WERI-Rb-1 (cell line): ENCODE results near the gene GNB5.

ENCODE experiments used
- DNase-seq: peaks from one replicate; pipeline ENCODE4 v3.0.0-alpha.2; 2020
- H3K27ac ChIP-seq: fragments of 250-450 bp; sonication (Bioruptor Pico); 2 replicates; pipeline ENCODE4 v1.5.1; 2020; ENCODE audit warnings: mild to moderate bottlenecking, moderate library complexity
- H3K27me3 ChIP-seq: fragments of 250-450 bp; sonication (Bioruptor Pico); 2 replicates; pipeline ENCODE4 v1.5.1; 2021; ENCODE audit warnings: mild to moderate bottlenecking, low read depth, moderate library complexity; ENCODE audit not compliant: insufficient read depth, severe bottlenecking
- H3K36me3 ChIP-seq: fragments of 250-450 bp; sonication (Bioruptor Pico); 2 replicates; pipeline ENCODE4 v1.5.1; 2020; ENCODE audit warnings: mild to moderate bottlenecking, moderate library complexity
- H3K4me3 ChIP-seq: 2 replicates; pipeline ENCODE4 v1.5.1; 2011; ENCODE audit warnings: low read depth, mild to moderate bottlenecking, control low read depth, low read length
- H3K9me3 ChIP-seq: fragments of 250-450 bp; sonication (Bioruptor Pico); 2 replicates; pipeline ENCODE4 v1.5.1; 2021; ENCODE audit warnings: mild to moderate bottlenecking, moderate library complexity; ENCODE audit not compliant: severe bottlenecking
- TF ChIP-seq, protein P1 (sequence below): IDR thresholded peaks from 2 replicates; pipeline ENCODE4 v1.5.1; 2011; ENCODE audit warnings: low read depth, mild to moderate bottlenecking, control low read depth, inconsistent platforms, low read length

Gene GNB5

DNA sequence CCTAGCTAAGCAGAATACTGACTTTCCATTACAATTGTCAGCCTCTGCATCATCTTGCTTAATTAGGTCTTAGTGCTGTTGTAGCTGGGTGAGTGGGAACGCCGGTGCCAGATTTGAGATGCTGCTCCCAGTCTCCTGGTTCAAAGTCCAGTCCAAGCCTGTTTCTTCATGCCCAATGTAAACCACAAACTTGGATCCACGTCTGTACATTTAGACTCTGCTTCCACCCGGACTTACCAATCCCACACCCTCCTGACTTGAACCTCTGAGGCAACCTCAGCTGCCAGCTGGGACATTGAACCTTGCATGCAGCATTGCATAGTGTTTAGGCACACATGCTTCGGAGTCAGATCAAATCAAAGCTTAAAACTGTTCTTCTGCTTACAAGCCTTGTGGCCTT, 121.6 kb downstream of the GNB5 start:
- TF ChIP-seq, protein P1, sequence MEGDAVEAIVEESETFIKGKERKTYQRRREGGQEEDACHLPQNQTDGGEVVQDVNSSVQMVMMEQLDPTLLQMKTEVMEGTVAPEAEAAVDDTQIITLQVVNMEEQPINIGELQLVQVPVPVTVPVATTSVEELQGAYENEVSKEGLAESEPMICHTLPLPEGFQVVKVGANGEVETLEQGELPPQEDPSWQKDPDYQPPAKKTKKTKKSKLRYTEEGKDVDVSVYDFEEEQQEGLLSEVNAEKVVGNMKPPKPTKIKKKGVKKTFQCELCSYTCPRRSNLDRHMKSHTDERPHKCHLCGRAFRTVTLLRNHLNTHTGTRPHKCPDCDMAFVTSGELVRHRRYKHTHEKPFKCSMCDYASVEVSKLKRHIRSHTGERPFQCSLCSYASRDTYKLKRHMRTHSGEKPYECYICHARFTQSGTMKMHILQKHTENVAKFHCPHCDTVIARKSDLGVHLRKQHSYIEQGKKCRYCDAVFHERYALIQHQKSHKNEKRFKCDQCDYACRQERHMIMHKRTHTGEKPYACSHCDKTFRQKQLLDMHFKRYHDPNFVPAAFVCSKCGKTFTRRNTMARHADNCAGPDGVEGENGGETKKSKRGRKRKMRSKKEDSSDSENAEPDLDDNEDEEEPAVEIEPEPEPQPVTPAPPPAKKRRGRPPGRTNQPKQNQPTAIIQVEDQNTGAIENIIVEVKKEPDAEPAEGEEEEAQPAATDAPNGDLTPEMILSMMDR, result no peak
- Histone ChIP-seq H3K27me3 (no peaks in the 10 kb centered on the region), H3K9me3 (no peaks in the 10 kb centered on the region), H3K36me3 (no peaks in the 10 kb centered on the region), H3K4me3 (no peak overlapping the region), H3K27ac (no peak overlapping the region)
- no peak for DNase-seq

DNA sequence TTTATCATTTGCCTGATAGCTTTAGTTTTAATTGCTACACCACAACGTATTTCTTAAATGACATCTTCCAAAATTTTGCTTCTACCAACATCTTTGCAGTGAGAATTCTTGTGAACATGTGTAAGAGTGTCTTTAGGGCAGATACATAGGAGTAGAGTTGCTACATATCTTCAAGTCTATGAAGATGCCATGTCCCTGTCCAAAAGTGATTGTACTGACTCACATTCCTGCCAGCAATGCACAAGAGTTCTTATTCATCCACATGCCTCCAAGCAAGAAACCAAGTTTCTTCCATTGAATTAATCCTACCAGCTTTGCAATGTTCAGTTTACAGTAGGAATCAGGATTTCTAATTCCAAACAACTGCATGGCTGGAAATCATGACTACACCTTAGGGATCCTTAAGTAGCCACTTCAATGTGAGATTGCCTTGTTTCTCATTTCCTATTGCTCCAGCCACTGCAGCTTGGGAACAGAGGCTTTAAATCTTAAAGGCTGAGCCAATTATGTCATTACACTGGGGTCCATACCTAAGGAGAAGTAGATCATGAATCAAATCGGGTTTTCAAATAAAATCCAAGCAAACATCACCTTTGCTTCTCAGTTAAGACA, 123.1 kb downstream of the GNB5 start:
- Histone ChIP-seq H3K36me3 (peaks cover 7% of the 10 kb centered on the region), H3K27ac (no peak overlapping the region), H3K4me3 (no peak overlapping the region), H3K27me3 (no peaks in the 10 kb centered on the region), H3K9me3 (no peaks in the 10 kb centered on the region)
- DNase-seq, result no peak
- TF ChIP-seq, protein P1, result no peak

DNA sequence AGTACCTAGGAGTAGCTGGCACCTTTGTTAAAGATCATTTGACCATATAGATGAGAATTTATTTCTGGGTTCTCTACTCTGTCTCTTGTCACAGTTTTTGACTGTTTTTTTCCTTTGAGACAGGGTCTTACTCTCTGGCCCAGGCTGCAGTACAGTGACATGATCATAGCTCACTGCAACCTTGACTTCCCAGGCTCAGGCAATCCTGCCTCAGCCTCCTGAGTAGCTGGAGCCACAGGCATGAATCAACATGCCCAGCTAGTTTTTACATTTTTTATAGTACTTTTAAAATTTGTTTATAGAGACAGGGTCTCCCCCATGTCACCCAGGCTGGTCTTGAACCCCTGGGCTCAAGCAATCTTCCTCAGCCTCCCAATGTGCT, 123.7 kb downstream of the GNB5 start:
- no peak overlapping the region for H3K27ac ChIP-seq
- no peaks in the 10 kb centered on the region for H3K27me3 ChIP-seq
- H3K4me3 ChIP-seq, result no peak overlapping the region
- DNase-seq, result no peak
- peaks cover 13% of the 10 kb centered on the region for H3K36me3 ChIP-seq
- H3K9me3 ChIP-seq, result no peaks in the 10 kb centered on the region
- TF ChIP-seq, protein P1, result no peak

DNA sequence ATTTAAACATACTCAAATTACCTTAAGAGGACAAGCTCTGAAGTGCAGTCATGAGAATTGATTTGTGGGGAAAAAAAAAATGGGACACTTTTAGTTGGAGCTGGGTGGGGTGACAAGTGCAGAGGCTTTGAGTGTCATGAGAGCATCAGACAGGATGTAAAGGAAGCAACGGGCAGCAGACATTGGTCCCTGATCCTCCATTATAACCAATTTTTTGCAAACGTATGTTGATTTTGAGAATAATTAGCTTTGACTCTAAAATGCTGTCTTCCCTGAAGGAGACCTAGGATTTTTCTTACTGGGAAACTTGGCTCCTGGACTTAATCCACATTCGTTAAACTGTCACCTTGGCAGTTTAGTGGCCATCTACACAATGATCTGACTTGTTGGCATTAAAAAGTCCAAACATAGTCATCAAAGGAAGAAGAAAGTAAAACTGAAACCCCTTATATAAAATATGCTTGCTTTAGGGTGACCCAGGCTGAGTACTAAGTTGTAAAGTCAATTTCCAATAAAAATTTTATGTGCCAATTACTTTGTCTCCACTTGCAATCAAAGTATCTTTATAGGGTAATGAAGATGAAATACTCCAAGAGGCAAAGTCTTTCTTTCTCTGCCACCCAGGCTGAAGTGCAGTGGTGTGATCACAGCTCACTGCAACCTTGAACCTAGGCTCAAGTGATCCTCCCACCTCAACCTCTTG, 124.2 kb downstream of the GNB5 start:
- TF ChIP-seq, protein P1, result no peak
- no peaks in the 10 kb centered on the region for H3K27me3 ChIP-seq
- no peak for DNase-seq
- peaks cover 18% of the 10 kb centered on the region for H3K36me3 ChIP-seq
- no peaks in the 10 kb centered on the region for H3K9me3 ChIP-seq
- no peak overlapping the region for H3K27ac ChIP-seq
- H3K4me3 ChIP-seq, result no peak overlapping the region
